H9 (cell line): ENCODE data around the gene OR6J1. TPM values are rescaled to one million over a fixed set of nuclear protein-coding genes. Genes with fewer than 3 reads are reported as not detected.

Experiments used
- DNase-seq: peaks from one replicate; pipeline ENCODE4 v3.0.0-alpha.2; 2017
- H2AFZ ChIP-seq: one replicate; pipeline ENCODE4 v1.6.1; 2013; ENCODE audit warnings: mild to moderate bottlenecking, low read length, control low read depth, moderate library complexity
- H2AK5ac ChIP-seq: 2 replicates; pipeline ENCODE4 v1.6.1; 2013; ENCODE audit warnings: low read length, control low read depth, mixed read lengths; ENCODE audit not compliant: insufficient read length
- H2BK120ac ChIP-seq: one replicate; pipeline ENCODE4 v1.6.1; 2013; ENCODE audit warnings: low read depth, mild to moderate bottlenecking, low read length, control low read depth, inconsistent platforms; ENCODE audit not compliant: poor library complexity, severe bottlenecking
- H2BK12ac ChIP-seq: 2 replicates; pipeline ENCODE4 v1.6.1; 2013; ENCODE audit warnings: low read length, control low read depth, mixed read lengths, low read depth; ENCODE audit not compliant: insufficient read length
- H2BK15ac ChIP-seq: 2 replicates; pipeline ENCODE4 v1.6.1; 2013; ENCODE audit warnings: low read depth, low read length, control low read depth
- H2BK20ac ChIP-seq: one replicate; pipeline ENCODE4 v1.6.1; 2013; ENCODE audit warnings: low read depth, mild to moderate bottlenecking, low read length, control low read depth, inconsistent platforms; ENCODE audit not compliant: poor library complexity, severe bottlenecking
- H2BK5ac ChIP-seq: 2 replicates; pipeline ENCODE4 v1.6.1; 2013; ENCODE audit warnings: low read length, control low read depth, mixed read lengths; ENCODE audit not compliant: insufficient read length
- H3K14ac ChIP-seq: 2 replicates; pipeline ENCODE4 v1.6.1; 2013; ENCODE audit warnings: low read length, control low read depth; ENCODE audit not compliant: insufficient read depth
- H3K18ac ChIP-seq: 2 replicates; pipeline ENCODE4 v1.6.1; 2013; ENCODE audit warnings: low read depth, mild to moderate bottlenecking, mixed read lengths, low read length, control low read depth; ENCODE audit not compliant: insufficient read length
- H3K23ac ChIP-seq: 2 replicates; pipeline ENCODE4 v1.6.1; 2013; ENCODE audit warnings: low read length, control low read depth, mixed read lengths, low read depth; ENCODE audit not compliant: insufficient read length
- H3K23me2 ChIP-seq: 2 replicates; pipeline ENCODE4 v1.6.1; 2013; ENCODE audit warnings: low read depth, mild to moderate bottlenecking, mixed read lengths, low read length, control low read depth; ENCODE audit not compliant: insufficient read length, poor library complexity, severe bottlenecking
- H3K27ac ChIP-seq: 2 replicates; pipeline ENCODE4 v1.5.1; 2013; ENCODE audit warnings: low read length, control low read depth, mixed read lengths, low read depth; ENCODE audit not compliant: insufficient read length
- H3K27me3 ChIP-seq: 2 replicates; pipeline ENCODE4 v1.6.1; 2013; ENCODE audit warnings: low read length, control low read depth, inconsistent platforms; ENCODE audit not compliant: insufficient read depth
- H3K4ac ChIP-seq: 2 replicates; pipeline ENCODE4 v1.6.1; 2013; ENCODE audit warnings: low read depth, mild to moderate bottlenecking, control low read depth, inconsistent platforms, low read length, moderate library complexity
- H3K4me1 ChIP-seq: 2 replicates; pipeline ENCODE4 v1.6.1; 2013; ENCODE audit warnings: low read length, control low read depth, inconsistent platforms; ENCODE audit not compliant: insufficient read depth
- H3K4me2 ChIP-seq: 2 replicates; pipeline ENCODE4 v1.6.1; 2013; ENCODE audit warnings: low read length, control low read depth, mixed read lengths; ENCODE audit not compliant: insufficient read length, insufficient read depth
- H3K56ac ChIP-seq: 2 replicates; pipeline ENCODE4 v1.6.1; 2013; ENCODE audit warnings: low read depth, mild to moderate bottlenecking, mixed read lengths, low read length, control low read depth; ENCODE audit not compliant: insufficient read length
- H3K79me1 ChIP-seq: 2 replicates; pipeline ENCODE4 v1.6.1; 2013; ENCODE audit warnings: low read depth, mild to moderate bottlenecking, moderate library complexity, low read length, control low read depth, inconsistent platforms; ENCODE audit not compliant: insufficient read depth, poor library complexity, severe bottlenecking
- H3K79me2 ChIP-seq: 2 replicates; pipeline ENCODE4 v1.6.1; 2013; ENCODE audit warnings: low read length, control low read depth, inconsistent platforms; ENCODE audit not compliant: insufficient read depth
- H3K9ac ChIP-seq: 2 replicates; pipeline ENCODE4 v1.6.1; 2013; ENCODE audit warnings: low read length, control low read depth, mixed read lengths; ENCODE audit not compliant: insufficient read length; ENCODE audit errors: extremely low read depth
- H3K9me3 ChIP-seq: one replicate; pipeline ENCODE4 v1.6.1; 2013; ENCODE audit warnings: low read depth, low read length, inconsistent platforms; ENCODE audit not compliant: control insufficient read depth
- H3T11ph ChIP-seq: one replicate; pipeline ENCODE4 v1.6.1; 2013; ENCODE audit warnings: mild to moderate bottlenecking, low read length, control low read depth, inconsistent platforms
- H4K20me1 ChIP-seq: one replicate; pipeline ENCODE4 v1.6.1; 2013; ENCODE audit not compliant: control insufficient read depth, insufficient read length, insufficient read depth
- H4K5ac ChIP-seq: 2 replicates; pipeline ENCODE4 v1.6.1; 2013; ENCODE audit warnings: low read depth, mild to moderate bottlenecking, mixed read lengths, low read length, control low read depth; ENCODE audit not compliant: insufficient read length
- H4K8ac ChIP-seq: replicated peaks from 2 replicates; pipeline ENCODE4 v1.6.1; 2013; ENCODE audit warnings: low read length, control low read depth, mixed read lengths, low read depth; ENCODE audit not compliant: insufficient read length
- H4K91ac ChIP-seq: 2 replicates; pipeline ENCODE4 v1.6.1; 2013; ENCODE audit warnings: low read depth, mild to moderate bottlenecking, moderate library complexity, mixed read lengths, low read length, control low read depth; ENCODE audit not compliant: insufficient read length
- H3K27ac Mint-ChIP-seq, 3 experiments: 2 replicates in 2 of 3; 3 replicates in 1 of 3; pipeline ENCODE4 v1.8.0; 2020 to 2021; ENCODE audit warnings: mixed read lengths in 3 of 3, mild to moderate bottlenecking in 1 of 3, moderate library complexity in 1 of 3
- H3K27me3 Mint-ChIP-seq: 2 replicates; pipeline ENCODE4 v1.8.0; 2021; ENCODE audit warnings: low read depth, mild to moderate bottlenecking, moderate library complexity, mixed read lengths
- H3K36me3 Mint-ChIP-seq, 3 experiments: 2 replicates in 2 of 3; 3 replicates in 1 of 3; pipeline ENCODE4 v1.8.0; 2020 to 2021; ENCODE audit warnings: low read depth in 3 of 3, mixed read lengths in 3 of 3; ENCODE audit not compliant: insufficient read depth in 1 of 3
- H3K4me1 Mint-ChIP-seq, 2 experiments: 2 replicates each; pipeline ENCODE4 v1.8.0; 2020; ENCODE audit warnings: mixed read lengths in 2 of 2
- H3K4me3 Mint-ChIP-seq, 2 experiments: 2 replicates in 1 of 2; 3 replicates in 1 of 2; pipeline ENCODE4 v1.8.0; 2020 to 2021; ENCODE audit warnings: mild to moderate bottlenecking in 2 of 2, mixed read lengths in 2 of 2, moderate library complexity in 1 of 2
- H3K9me3 Mint-ChIP-seq, 2 experiments: 2 replicates in 1 of 2; 3 replicates in 1 of 2; pipeline ENCODE4 v1.8.0; 2020; ENCODE audit warnings: mild to moderate bottlenecking in 2 of 2, mixed read lengths in 2 of 2, moderate library complexity in 1 of 2
- WGBS: extraction: QIAGEN DNeasy Blood & Tissue Kit; methylation state at CpG from one replicate; pipeline ENCODE4 v1.1.7; 2013; ENCODE audit warnings: missing lambda C conversion rate, low lambda C conversion rate, mixed read lengths; ENCODE audit not compliant: insufficient read length; ENCODE audit errors: extremely low coverage; 5-methylcytosine and 5-hydroxymethylcytosine counted together
- total RNA-seq: library from RNA; stranded (reverse); gene quantifications from 2 replicates; pipeline ENCODE4 v1.2.1, GENCODE V29; 2021
- TF ChIP-seq, protein P1 (sequence below): fragments of 200-600 bp; sonication (generic); conservative IDR thresholded peaks from 3 replicates; pipeline ENCODE4 v1.8.0; 2021; ENCODE audit warnings: antibody characterized with exemption, mild to moderate bottlenecking

OR6J1 gene
- total RNA-seq, 1 experiment from 2014 or later = not detected

GRCh38 chr14:22594156-22594716 is 49.9 kb downstream of the OR6J1 start:
- Histone ChIP-seq H3K79me1 (no peaks in the 10 kb centered on the region), H4K5ac (no peak overlapping the region), H3T11ph (no peak overlapping the region), H3K56ac (no peak overlapping the region), H2BK120ac (no peak overlapping the region), H4K20me1 (no peaks in the 10 kb centered on the region), H3K4me1 (no peaks in the 10 kb centered on the region; the same call in 1 of the 2 replicates), H3K14ac (no peak overlapping the region), H3K27me3 (no peaks in the 10 kb centered on the region), H3K23me2 (peaks cover 15% of the 10 kb centered on the region), H2BK12ac (no peak overlapping the region), H4K8ac (no peak overlapping the region), H4K91ac (no peak overlapping the region), H2AFZ (no peak overlapping the region), H2BK15ac (no peak overlapping the region), H2BK5ac (no peak overlapping the region), H3K27ac (no peak overlapping the region), H3K79me2 (no peaks in the 10 kb centered on the region), H3K4ac (no peak overlapping the region), H3K9ac (no peak overlapping the region), H3K4me2 (no peak overlapping the region), H2AK5ac (no peak overlapping the region), H2BK20ac (no peak overlapping the region), H3K9me3 (no peaks in the 10 kb centered on the region), H3K23ac (no peak overlapping the region), H3K18ac (no peak overlapping the region)
- peaks cover 1% of the 10 kb centered on the region; the same call in 1 of the 2 replicates for H3K27me3 Mint-ChIP-seq
- no peaks in the 10 kb centered on the region for H3K36me3 Mint-ChIP-seq
- no peaks in the 10 kb centered on the region; a peak in 1 of 5 replicates for H3K9me3 Mint-ChIP-seq
- H3K4me3 Mint-ChIP-seq = no peak overlapping the region
- no peak for DNase-seq
- no CpG with 5 or more reads among the region's 4 CpGs for WGBS
- H3K27ac Mint-ChIP-seq = no peak overlapping the region
- TF ChIP-seq, protein P1, sequence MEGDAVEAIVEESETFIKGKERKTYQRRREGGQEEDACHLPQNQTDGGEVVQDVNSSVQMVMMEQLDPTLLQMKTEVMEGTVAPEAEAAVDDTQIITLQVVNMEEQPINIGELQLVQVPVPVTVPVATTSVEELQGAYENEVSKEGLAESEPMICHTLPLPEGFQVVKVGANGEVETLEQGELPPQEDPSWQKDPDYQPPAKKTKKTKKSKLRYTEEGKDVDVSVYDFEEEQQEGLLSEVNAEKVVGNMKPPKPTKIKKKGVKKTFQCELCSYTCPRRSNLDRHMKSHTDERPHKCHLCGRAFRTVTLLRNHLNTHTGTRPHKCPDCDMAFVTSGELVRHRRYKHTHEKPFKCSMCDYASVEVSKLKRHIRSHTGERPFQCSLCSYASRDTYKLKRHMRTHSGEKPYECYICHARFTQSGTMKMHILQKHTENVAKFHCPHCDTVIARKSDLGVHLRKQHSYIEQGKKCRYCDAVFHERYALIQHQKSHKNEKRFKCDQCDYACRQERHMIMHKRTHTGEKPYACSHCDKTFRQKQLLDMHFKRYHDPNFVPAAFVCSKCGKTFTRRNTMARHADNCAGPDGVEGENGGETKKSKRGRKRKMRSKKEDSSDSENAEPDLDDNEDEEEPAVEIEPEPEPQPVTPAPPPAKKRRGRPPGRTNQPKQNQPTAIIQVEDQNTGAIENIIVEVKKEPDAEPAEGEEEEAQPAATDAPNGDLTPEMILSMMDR = no peak
- H3K4me1 Mint-ChIP-seq = peaks cover 24 to 38% of the 10 kb centered on the region in 2 experiments
